GM06990 (cell line): ENCODE results near the gene CARS1.
"Not testable (repeated sequence)": the region's sequence is repeated elsewhere in the genome, so short reads cannot be mapped to it uniquely, and the experiment has no call there.

ENCODE experiments used
- DNase-seq: peaks from one replicate; pipeline ENCODE4 v3.0.0-alpha.2; 2011; ENCODE audit not compliant: insufficient read length; ENCODE audit errors: extremely low read depth
- H3K27me3 ChIP-seq: replicated peaks from 2 replicates; pipeline ENCODE4 v1.6.0; 2011; ENCODE audit warnings: low read length; ENCODE audit not compliant: control insufficient read depth, insufficient read depth
- H3K36me3 ChIP-seq: 2 replicates; pipeline ENCODE4 v1.5.1; 2011; ENCODE audit warnings: low read length; ENCODE audit not compliant: control insufficient read depth, insufficient read depth
- H3K4me3 ChIP-seq: replicated peaks from 2 replicates; pipeline ENCODE4 v1.5.1; 2011; ENCODE audit warnings: low read depth, mild to moderate bottlenecking, control low read depth, low read length
- CTCF ChIP-seq: IDR thresholded peaks from 2 replicates; pipeline ENCODE4 v1.5.1; 2011; ENCODE audit warnings: low read length, control low read depth, mild to moderate bottlenecking, inconsistent platforms; ENCODE audit not compliant: insufficient read depth, poor library complexity, severe bottlenecking

CARS1 gene

GRCh38 chr11:3069425-3069824 is 12.2 kb upstream of the CARS1 start:
- Histone ChIP-seq H3K36me3 (no peaks in the 10 kb centered on the region), H3K27me3 (no peaks in the 10 kb centered on the region; the same call in 1 of the 2 replicates), H3K4me3 (no peak overlapping the region)
- DNase-seq: no peak
- TF ChIP-seq CTCF: no peak

DNA sequence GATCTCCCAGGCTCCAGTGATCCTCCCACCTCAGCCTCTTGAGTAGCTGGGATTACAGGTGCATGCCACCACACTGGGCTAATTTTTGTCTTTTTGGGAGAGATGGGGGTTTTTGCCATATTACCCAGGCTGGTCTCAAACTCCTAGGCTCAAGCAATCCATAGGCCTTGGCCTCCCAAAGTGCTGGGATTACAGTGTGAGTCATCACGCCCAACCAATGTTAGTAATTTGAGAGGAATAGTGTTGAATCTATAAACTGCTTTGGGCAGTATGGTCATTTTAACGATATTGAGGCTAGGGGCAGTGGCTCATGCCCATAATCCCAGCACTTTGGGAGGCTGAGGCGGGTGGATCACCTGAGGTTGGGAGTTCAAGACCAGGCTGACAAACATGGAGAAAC is 9.1 kb upstream of the CARS1 start:
- not testable (repeated sequence) for H3K36me3 ChIP-seq, H3K27me3 ChIP-seq, H3K4me3 ChIP-seq, DNase-seq

DNA sequence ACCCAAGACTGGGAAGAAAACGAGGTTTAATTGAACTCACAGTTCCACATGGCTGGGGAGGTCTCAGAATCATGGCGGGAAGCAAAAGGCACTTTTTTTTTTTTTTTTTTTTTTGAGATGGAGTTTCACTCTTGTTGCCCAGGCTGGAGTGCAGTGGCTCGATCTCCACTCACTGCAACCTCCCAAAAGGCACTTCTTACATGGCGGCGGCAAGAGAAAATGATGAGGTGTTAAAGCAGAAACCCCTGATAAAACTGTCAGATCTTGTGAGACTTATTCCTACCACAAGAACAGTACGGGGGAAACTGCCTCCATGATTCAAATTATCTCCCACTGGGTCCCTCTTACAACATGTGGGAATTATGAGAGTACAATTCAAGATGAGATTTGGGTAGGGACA is 7.5 kb upstream of the CARS1 start:
- H3K36me3 ChIP-seq, DNase-seq, H3K27me3 ChIP-seq, H3K4me3 ChIP-seq: not testable (repeated sequence)

DNA sequence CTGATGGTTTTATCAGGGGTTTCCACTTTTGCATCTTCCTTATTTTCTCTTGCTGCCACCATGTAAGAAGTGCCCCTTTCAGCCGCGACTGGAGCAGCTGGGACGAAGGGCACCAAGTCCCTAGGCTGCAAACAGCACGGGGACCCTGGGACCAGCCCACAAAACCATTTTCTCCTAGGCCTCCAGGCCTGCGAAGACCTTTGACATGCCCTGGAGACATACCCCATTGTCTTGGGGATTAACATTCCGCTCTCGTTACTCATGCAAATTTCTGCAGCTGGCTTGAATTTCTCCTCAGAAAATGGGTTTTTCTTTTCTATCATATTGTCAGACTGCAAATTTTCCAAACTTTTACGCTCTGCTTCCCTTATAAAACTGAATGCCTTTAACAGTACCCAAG is 6.7 kb upstream of the CARS1 start:
- H3K36me3 ChIP-seq, DNase-seq, H3K27me3 ChIP-seq, H3K4me3 ChIP-seq: not testable (repeated sequence)

DNA sequence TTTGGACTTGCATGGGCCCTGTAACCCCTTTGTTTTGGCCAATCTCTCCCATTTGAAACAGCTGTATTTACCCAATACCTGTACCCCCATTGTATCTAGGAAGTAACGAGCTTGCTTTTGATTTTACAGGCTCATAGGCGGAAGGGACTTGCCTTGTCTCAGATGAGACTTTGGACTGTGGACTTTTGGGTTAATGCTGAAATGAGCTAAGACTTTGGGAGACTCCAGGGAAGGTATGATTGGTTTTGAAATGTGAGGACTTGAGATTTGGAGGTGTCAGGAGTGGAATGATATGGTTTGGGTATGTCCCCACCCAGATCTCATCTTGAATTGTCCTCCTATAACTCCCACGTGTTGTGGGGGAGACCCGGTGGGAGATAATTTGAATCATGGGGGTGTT is 6.2 kb upstream of the CARS1 start:
- H3K4me3 ChIP-seq, H3K36me3 ChIP-seq, H3K27me3 ChIP-seq, DNase-seq: not testable (repeated sequence)

DNA sequence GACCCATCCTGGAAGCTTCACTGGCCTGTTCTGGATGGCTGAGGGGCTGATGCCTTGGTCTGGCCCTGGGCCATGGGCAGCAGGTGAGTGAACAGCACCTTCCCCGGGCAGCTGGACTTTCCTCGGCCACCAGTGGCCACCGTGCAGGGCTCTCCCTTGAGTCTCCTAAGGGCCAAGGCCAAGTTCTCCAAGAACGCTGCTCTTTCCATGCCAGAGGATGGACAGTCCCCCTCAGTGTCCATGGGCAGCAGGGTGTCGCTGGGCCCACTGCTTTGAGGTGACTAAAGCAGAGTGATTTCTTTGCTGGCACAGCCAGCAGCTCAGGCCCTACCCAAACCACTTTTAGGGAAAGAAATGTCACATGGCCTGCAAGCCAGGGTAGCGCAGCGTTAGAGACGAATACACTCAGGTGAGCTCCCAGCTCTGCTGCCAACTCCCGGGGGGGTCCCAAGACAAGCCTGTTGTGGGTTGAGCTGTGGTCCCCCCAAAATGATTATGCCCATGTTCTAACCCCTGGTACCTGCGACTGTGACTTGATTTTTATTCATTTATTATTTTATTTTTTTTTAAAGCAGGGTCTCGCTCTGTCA is 3.3 kb upstream of the CARS1 start:
- DNase-seq: no peak
- TF ChIP-seq CTCF: no peak
- no peak overlapping the region for H3K4me3 ChIP-seq
- H3K36me3 ChIP-seq: no peaks in the 10 kb centered on the region
- no peaks in the 10 kb centered on the region for H3K27me3 ChIP-seq

GRCh38 chr11:3058753-3059664 is 1.8 kb upstream of the CARS1 start:
- no peak for DNase-seq
- no peak overlapping the region for H3K4me3 ChIP-seq

More at GRCh38 chr11:3058753-3059664, 1.8 kb upstream of the CARS1 start:
- TF ChIP-seq CTCF: no peak
- Histone ChIP-seq H3K27me3 (no peaks in the 10 kb centered on the region), H3K36me3 (no peaks in the 10 kb centered on the region)
